HG03571 (cell line): ENCODE results near the gene FAM241B.

Source experiments
- ATAC-seq: cut with Tn5 transposase; IDR thresholded peaks from one replicate; pipeline ENCODE4 v1.9.1; 2021; ENCODE audit not compliant: unreplicated experiment

FAM241B gene

DNA sequence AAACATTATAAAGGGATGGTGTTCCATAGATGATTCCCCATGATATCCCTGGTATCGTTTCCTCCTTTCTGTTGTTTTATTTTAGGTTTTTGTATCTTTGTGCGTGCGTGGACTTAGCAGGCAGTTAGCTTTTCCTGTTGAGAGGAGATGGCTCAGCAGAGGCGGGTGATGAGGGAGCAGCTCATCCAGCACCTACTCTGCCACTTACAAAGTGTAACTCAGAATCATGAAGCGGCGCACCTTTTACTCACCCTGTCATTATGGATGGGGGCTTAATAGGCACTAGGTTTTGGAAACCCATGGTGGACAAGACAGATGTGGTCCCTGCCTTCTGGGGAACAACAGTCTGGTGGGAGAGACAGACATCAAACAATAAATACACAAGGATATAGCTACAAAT is 17.1 kb downstream of the FAM241B start:
- no peak for ATAC-seq

GRCh38 chr10:69647819-69648218 is 17.8 kb downstream of the FAM241B start:
- no peak for ATAC-seq

DNA sequence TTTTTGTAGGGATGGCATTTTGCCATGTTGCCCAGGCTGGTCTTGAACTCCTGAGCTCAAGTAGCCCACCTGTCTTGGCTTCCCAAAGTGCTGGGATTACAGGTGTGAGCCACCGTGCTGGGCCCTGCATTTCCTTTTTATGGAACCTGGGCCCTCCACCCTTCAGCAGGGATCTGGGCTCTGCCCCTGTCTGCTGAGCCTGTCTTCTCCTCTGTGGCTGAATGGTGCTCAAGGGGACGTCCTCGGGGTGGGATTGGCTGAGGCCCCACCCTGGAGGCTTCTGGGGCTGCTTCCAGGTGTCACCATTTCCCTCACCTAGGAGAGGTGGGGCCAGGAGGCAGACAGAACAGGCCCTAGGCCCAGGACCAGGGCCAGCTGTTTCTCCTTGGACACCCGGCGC is 18.4 kb downstream of the FAM241B start:
- no peak for ATAC-seq

DNA sequence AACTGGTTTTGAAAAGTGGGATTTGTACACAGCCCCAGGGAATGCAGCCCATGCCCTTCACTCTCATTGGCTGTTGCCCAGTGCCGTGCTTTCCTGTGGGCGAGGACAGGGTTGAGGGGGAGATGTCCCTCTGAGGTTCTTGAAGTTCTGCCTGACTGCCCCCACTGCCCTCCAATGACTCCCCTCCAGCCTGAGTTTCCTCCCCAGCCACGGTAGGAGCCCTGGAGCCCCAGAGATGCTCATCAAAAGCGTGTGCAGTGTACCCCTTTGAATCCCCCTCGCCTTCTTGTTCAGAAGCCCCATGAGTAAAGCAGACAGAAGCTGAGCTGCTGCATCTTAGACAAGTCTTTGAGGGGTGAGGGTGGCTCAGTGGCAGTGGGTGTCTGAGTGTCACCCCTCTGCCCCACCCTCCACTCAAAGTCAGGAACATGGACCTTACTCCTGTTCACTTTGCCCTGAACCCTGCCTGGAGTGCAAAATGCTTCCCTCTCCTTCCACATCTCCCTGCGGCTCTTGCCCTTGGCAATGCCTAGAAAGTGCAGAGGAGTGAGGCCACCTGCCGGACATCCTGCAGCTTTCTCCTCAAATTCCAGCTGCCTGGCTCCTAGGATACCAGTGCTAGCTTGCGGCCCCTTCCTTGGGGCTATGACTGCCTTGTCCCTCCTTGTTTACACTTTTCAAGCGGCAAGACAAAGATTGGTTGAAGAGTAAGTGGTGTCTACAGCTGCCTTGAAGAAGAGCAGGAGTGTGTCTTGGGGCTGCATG is 19.9 kb downstream of the FAM241B start:
- ATAC-seq, result no peak

- no peak for ATAC-seq
Measured at GRCh38 chr10:69650589-69651261, 20.7 kb downstream of the FAM241B start.

GRCh38 chr10:69651362-69651761 is 21.3 kb downstream of the FAM241B start:
- no peak for ATAC-seq

DNA sequence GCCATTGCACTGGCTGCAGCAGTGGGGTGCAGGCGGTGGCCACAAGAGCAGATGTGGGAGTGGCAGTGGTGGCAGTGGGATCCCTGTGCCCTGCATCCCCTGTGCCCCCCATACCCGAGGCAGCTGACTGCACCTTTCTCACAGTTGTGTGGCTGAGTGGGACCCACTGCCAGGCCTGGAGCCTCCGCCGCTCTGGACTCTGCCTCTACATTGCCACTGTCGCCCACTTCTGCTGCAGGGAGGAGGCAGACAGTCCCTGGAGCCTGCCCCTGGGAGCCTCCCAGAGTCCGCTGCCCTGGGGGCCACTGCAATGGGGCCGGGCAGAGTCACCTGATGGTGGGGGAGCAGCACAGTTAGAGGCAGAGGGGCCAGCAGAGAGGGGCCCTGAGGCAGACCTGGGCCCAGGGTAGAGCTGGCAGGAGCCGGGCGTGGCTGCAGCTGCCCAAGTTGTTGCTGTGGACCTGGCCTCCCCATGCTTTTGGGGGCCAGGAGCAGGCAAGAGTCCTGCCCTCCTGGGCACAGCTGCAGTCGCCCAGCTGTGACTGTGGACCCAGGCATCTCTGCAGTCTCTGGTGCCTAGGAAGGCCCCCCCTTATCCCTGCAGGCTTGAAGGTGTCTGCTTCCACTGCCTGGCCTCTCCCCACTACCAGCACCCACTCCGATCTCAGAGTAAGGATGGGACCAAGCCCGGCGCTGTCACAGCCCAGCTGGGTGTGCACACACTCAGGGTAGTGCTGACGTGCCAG is 22.2 kb downstream of the FAM241B start:
- ATAC-seq, result no peak

DNA sequence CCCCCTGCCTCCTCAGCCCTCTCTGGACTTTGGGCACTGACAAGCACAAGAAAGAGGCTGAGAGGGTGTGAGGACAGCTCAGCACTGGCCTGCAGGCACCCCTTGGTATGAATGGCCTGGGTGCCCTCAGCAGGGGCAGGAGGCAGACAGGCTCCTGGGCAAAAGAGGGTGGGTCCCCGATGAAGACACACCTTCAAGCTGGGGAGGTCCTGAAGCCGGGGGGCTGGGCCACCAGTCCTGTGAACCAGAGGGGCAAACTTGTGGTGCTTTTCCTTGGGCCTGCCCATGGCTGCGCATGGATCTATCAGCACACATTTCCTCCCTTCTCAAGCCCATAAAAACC is 22.8 kb downstream of the FAM241B start:
- ATAC-seq, result no peak

GRCh38 chr10:69653561-69653960 is 23.5 kb downstream of the FAM241B start:
- no peak for ATAC-seq

DNA sequence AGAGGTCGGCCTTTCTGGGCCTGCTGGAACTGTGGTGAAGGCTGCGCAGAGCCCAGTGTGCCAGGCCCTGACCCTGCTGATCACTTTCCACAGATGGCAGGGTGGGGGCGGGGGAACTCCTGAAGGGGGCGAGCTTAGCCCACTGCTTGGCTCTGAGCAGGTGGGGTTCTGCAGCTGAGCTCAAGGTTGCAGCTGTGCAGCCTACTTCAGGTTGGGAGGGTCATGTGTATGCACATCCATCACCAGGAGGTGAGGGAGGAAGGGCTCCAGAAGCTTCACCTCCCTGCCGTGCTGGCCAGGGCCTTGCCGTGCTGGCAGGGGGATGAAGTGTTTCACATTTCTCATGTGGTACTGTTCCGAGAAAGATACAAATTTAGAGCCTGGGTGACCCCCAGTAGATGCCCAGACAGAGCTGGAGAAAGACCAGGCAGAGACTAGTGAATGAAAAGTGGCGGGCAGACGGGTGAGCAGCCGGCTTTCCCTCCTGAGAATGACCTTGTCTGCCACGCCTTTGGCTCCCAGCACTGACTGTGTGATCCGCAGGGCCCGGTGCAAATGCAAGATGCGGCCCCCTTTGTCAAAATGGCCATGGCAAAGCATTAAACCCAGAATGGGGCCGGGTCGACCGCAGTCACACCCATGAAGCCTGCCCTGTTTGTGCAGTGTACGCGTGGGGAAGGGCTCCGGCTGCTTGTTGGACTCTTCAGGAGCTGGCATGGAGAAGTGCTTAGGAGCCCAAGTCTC is 25.2 kb downstream of the FAM241B start:
- no peak for ATAC-seq

DNA sequence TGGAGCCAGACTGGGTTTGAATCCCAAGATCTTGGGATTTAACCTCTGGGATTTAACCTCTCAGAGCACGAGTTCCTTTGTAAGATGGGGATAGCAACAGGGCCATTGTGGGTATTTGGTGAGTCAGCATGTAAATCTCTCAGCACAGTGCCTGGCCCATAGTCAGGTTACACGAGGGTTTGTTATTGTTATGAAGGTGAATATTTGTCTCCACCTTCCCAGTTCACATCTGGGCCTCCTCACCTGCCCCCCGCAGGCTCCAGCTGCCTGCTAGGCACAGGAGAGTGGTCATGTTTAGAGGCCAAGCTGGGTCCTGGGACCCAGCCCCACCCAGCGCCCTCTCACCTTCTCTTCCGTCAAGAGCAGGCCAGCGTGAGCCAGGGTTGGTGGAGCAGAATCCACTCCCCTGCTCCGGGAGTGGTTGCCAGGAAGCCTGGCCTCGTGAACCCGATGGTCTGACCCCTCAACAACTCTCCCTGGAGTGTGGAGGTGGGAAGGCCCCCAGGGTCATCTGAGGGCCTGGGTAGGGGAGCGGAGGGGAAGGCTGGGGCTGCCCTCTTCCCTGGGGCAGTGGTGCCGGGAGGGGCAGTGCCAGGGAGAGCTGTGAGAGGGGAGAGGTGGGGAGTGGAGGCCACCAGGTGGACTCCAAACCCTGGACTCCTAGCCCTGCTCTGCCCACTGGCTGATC is 26.0 kb downstream of the FAM241B start:
- ATAC-seq, result no peak

DNA sequence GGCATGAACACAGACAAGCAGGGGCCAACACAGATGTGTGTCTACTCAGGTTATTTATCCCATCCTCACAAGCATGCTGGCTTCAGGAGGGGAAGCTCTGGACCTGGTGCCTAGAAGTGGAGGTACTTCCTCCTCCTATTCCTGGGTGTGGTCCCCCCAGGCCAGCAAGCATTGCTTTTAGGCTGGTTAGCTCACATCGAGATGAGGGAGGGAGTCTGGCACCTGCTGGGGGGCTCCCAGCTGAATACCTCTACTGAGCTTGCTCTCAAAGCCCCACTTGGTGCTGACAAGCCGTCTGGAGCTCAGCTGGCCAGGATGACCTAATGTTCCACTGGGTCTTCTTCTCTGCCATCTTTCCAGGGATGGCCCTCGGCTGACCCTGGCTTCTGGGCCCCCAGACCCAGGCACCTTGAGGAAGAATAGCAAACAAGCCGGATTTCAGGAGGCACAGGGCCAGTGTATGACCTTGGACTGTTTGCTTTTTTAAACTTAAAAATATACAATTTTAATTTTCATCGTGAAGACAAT is 26.8 kb downstream of the FAM241B start:
- no peak for ATAC-seq

DNA sequence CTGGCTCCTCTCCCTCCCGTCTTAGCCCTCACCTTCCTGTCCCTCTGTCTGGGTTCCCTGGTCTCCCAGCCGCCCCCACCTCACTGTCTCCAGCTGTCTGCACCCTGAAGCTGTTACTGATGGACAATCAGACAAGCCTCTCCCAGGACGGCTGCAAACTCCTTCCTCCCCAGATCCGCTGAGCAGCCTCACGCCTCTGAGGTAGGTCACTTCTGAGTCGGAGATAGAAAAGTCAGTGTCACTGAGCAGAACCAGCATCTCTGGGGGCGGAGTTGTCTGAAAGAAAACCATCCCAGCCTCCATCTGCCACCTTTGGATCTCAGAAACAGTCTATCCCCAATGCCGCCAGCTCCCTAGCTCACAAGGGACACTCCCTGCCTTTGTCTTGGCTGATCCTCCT is 27.4 kb downstream of the FAM241B start:
- no peak for ATAC-seq

DNA sequence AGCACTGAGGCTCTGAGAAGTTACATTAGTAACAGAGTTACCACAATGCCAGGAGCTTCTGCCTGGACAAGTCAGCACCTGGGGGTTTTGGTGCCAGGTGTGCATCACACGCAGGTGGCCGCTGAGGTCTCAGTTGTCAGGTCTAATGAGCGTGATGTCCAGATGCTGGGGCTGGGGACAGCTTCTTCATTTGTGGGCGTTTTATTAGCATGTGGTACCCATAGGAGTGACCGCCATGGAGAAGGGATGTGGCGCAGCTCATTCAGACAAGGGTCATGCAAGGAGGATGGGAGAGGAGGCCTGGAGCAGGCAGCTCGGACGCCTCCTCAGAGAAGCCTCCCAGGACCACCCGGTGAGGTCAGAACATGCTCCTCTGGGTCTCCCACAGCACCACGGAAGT is 27.8 kb downstream of the FAM241B start:
- ATAC-seq, result no peak

- ATAC-seq, result no peak
Measured at GRCh38 chr10:69659241-69660038, 29.4 kb downstream of the FAM241B start.

GRCh38 chr10:69660296-69660695 is 30.2 kb downstream of the FAM241B start:
- ATAC-seq, result no peak

DNA sequence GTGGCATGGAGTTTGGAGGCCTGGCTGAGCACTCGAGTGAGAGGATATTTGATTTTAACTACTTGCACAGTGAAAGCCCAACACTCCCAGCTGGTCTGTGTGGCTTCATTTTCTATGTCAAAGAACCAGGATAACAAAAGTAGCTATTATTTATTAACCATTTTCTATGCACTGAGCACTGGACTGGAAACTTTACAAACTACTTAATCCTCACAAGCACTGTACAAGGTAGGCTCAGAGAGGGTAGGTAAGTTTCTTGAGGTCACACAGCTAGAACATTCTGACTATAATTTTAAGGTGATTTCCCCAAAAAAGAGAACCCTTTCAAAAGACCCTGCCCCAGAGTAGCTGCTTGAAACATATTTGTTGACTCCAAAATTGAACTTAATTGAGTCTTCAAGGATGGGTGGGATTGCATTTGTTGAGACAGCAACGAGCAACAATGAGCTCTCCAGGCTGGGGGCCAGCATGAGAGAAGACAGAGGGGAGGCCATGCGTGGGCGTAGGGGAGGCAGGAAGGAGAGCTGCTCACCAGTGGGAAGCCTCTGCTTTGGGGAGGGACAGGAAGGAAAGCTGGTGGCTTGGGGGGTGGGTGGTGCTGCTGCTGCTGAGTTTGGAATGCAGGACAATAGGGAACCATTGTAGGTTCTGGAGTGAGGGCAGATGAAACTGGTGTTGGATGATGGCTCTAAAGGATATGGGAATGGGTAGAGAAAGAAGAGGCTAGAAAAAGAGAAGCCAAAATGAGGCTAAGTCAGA is 31.5 kb downstream of the FAM241B start:
- no peak for ATAC-seq

DNA sequence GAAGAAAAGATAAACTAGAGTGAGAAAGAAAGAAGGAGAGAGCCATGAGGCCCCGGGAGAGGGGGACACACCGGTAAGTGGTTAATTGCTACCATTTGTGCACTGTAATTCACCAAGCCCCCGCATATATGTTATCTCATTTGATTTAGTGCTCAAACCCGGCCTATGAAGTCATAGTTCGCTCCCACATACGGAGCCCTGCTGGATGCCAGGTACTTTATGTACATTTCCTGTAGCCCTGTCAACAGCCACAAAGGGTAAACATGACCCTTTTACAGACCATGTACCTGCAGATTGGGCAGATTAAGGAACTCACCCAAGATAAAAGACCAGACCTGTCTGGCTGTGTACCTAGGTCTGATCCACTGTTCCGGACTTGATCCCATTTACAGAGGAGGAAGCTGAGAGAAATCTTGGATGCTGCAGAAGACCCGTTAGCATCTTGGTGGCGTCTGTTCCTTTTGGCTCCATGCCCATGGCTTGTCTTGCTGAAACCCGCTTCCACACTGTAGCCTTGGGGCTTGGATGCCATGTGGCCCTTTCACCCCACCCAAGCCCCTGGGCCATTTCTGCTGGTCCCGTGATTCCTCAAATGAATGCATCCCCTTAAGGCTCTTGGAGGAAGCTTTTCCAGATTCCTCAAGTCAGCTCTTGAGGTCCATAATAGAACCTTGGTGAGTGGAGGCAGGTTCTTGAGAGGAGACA is 32.3 kb downstream of the FAM241B start:
- no peak for ATAC-seq
